DND-41 (cell line): ENCODE measurements around the gene AKAP17A.
"Not testable (repeated sequence)": the region's sequence is repeated elsewhere in the genome, so short reads cannot be mapped to it uniquely, and the experiment has no call there.

Experiments
- ATAC-seq: fragments of 200-7000 bp; cut with Tn5 transposase; 3 replicates; pipeline ENCODE4 v1.9.1; 2021; ENCODE audit warnings: low read depth; ENCODE audit not compliant: insufficient read depth
- DNase-seq: peaks from one replicate; pipeline ENCODE4 v3.0.0-alpha.2; 2020
- H2AFZ ChIP-seq: 2 replicates; pipeline ENCODE4 v1.6.0; 2012; ENCODE audit warnings: low read depth, low read length
- H3K27ac ChIP-seq: 2 replicates; pipeline ENCODE4 v1.5.1; 2012; ENCODE audit warnings: low read length, inconsistent platforms
- H3K27me3 ChIP-seq: fragments of 200-600 bp; sonication (generic); 2 replicates; pipeline ENCODE4 v1.6.0; 2012; ENCODE audit warnings: low read length, mild to moderate bottlenecking, inconsistent platforms; ENCODE audit not compliant: insufficient read depth, poor library complexity
- H3K36me3 ChIP-seq: 2 replicates; pipeline ENCODE4 v1.5.1; 2012; ENCODE audit warnings: low read length, inconsistent platforms; ENCODE audit not compliant: insufficient read depth
- H3K4me1 ChIP-seq: 2 replicates; pipeline ENCODE4 v1.5.1; 2012; ENCODE audit warnings: mild to moderate bottlenecking, low read length; ENCODE audit not compliant: insufficient read depth
- H3K4me2 ChIP-seq: 2 replicates; pipeline ENCODE4 v1.6.0; 2012; ENCODE audit warnings: mild to moderate bottlenecking, moderate library complexity, low read length, inconsistent platforms; ENCODE audit not compliant: insufficient read depth
- H3K4me3 ChIP-seq, 2 experiments: fragments of 200-600 bp in 1 of 2; shearing (Covaris generic) in 1 of 2; 2 replicates each; pipeline ENCODE4 v1.5.1; 2012 to 2016; ENCODE audit warnings: inconsistent platforms in 2 of 2, low read length in 2 of 2, mild to moderate bottlenecking in 2 of 2, low read depth in 1 of 2, moderate library complexity in 1 of 2
- H3K79me2 ChIP-seq: 2 replicates; pipeline ENCODE4 v1.6.0; 2012; ENCODE audit warnings: low read length, inconsistent platforms; ENCODE audit not compliant: insufficient read depth
- H3K9ac ChIP-seq: 2 replicates; pipeline ENCODE4 v1.6.0; 2012; ENCODE audit warnings: low read depth, mild to moderate bottlenecking, inconsistent platforms, low read length, moderate library complexity
- H3K9me3 ChIP-seq: 2 replicates; pipeline ENCODE4 v1.5.1; 2012; ENCODE audit warnings: low read length, moderate library complexity, mild to moderate bottlenecking, inconsistent platforms; ENCODE audit not compliant: insufficient read depth, severe bottlenecking
- H4K20me1 ChIP-seq: 2 replicates; pipeline ENCODE4 v1.6.0; 2012; ENCODE audit warnings: low read length; ENCODE audit not compliant: insufficient read depth
- CTCF ChIP-seq: IDR thresholded peaks from 2 replicates; pipeline ENCODE4 v1.5.1; 2012; ENCODE audit warnings: borderline replicate concordance, low read length, moderate library complexity, mild to moderate bottlenecking; ENCODE audit not compliant: poor library complexity, severe bottlenecking; ENCODE audit errors: extremely low read depth
- EZH2 ChIP-seq: IDR thresholded peaks from 3 replicates; pipeline ENCODE4 v1.6.1; 2012; ENCODE audit warnings: borderline replicate concordance, low read depth, mild to moderate bottlenecking, moderate library complexity, low read length, inconsistent platforms; ENCODE audit not compliant: severe bottlenecking

Gene AKAP17A

GRCh38 chrX:1564750-1565683 is 26.4 kb upstream of the AKAP17A start:
- Histone ChIP-seq H3K4me1 (peaks cover 14% of the 10 kb centered on the region), H3K9ac (no peak overlapping the region), H3K9me3 (peaks cover 6% of the 10 kb centered on the region), H3K27ac (no peak overlapping the region), H3K36me3 (no peaks in the 10 kb centered on the region), H3K27me3 (no peaks in the 10 kb centered on the region), H2AFZ (no peak overlapping the region), H3K4me3 (no peak overlapping the region), H3K79me2 (no peaks in the 10 kb centered on the region), H4K20me1 (no peaks in the 10 kb centered on the region), H3K4me2 (no peak overlapping the region)
- DNase-seq (peak; percentile 2), ATAC-seq (no peak)
- TF ChIP-seq EZH2: no peak
- no peak for TF ChIP-seq CTCF

GRCh38 chrX:1574181-1574580 is 17.2 kb upstream of the AKAP17A start:
- H3K79me2 ChIP-seq, H3K4me2 ChIP-seq: not testable (repeated sequence)

GRCh38 chrX:1576201-1576992 is 15.0 kb upstream of the AKAP17A start:
- H3K4me1 ChIP-seq: peaks cover 44% of the 10 kb centered on the region
- H3K9me3 ChIP-seq: peaks cover 4% of the 10 kb centered on the region
- no peaks in the 10 kb centered on the region for H3K79me2 ChIP-seq
- peak; percentile 43 for DNase-seq
- peak overlapping the region; percentile 40 for H2AFZ ChIP-seq
- TF ChIP-seq CTCF (no peak), EZH2 (no peak)
- peak; percentile 79 for ATAC-seq
- H3K4me2 ChIP-seq: peak overlapping the region; percentile 39
- no peaks in the 10 kb centered on the region for H3K27me3 ChIP-seq
- H3K27ac ChIP-seq: peak overlapping the region; percentile 89
- peak overlapping the region; percentile 29; the same call in 1 of the 2 replicates for H3K9ac ChIP-seq
- peak overlapping the region in 1 of 2 experiments; percentile 29; a peak in 2 of 4 replicates for H3K4me3 ChIP-seq
- H4K20me1 ChIP-seq: no peaks in the 10 kb centered on the region
- H3K36me3 ChIP-seq: no peaks in the 10 kb centered on the region

More at GRCh38 chrX:1574181-1574580, 17.2 kb upstream of the AKAP17A start:
- H3K4me3 ChIP-seq, H3K27ac ChIP-seq, ATAC-seq, H3K9me3 ChIP-seq, H3K36me3 ChIP-seq, H3K27me3 ChIP-seq, H4K20me1 ChIP-seq, H3K9ac ChIP-seq, H2AFZ ChIP-seq: not testable (repeated sequence)
- H3K4me1 ChIP-seq: peaks cover 63% of the 10 kb centered on the region
- peak; percentile 3 for DNase-seq

GRCh38 chrX:1577845-1578244 is 13.6 kb upstream of the AKAP17A start:
- no peak overlapping the region; a peak in 1 of 4 replicates for H3K4me3 ChIP-seq
- H3K4me2 ChIP-seq: no peak overlapping the region
- no peaks in the 10 kb centered on the region for H3K79me2 ChIP-seq
- no peaks in the 10 kb centered on the region for H3K27me3 ChIP-seq
- no peaks in the 10 kb centered on the region for H3K36me3 ChIP-seq
- peak overlapping the region; percentile 89 for H3K27ac ChIP-seq
- TF ChIP-seq EZH2: no peak
- TF ChIP-seq CTCF: no peak
- no peaks in the 10 kb centered on the region for H4K20me1 ChIP-seq
- ATAC-seq: no peak
- DNase-seq: no peak
- no peak overlapping the region for H2AFZ ChIP-seq
- H3K9me3 ChIP-seq: peaks cover 4% of the 10 kb centered on the region
- H3K4me1 ChIP-seq: peaks cover 34% of the 10 kb centered on the region
- H3K9ac ChIP-seq: no peak overlapping the region
